ENCODE measurements around the gene ZEB2.

- TF ChIP-seq MYC (IDR thresholded peaks at IDR 0.05; ENCODE audit: low read depth, low read length), result no peak
- TF ChIP-seq EZH2 (IDR thresholded peaks at IDR 0.05; ENCODE audit: borderline replicate concordance, low read depth, low read length, severe bottlenecking), result no peak
Measured at GRCh38 chr2:144510294-144510991, 9.5 kb downstream of the ZEB2 start.

All from endothelial cell of umbilical vein (primary cell).